H1 (cell line): ENCODE results near the gene SPEF2. TPM values are rescaled to one million over a fixed set of nuclear protein-coding genes. Genes with fewer than 3 reads are reported as not detected.

Experiments used
- EZH2 ChIP-seq: fragments of 200-600 bp; sonication (generic); IDR thresholded peaks from 2 replicates; pipeline ENCODE4 v1.7.1; 2012; ENCODE audit warnings: low read depth, mild to moderate bottlenecking, moderate library complexity, low read length, inconsistent platforms; ENCODE audit not compliant: severe bottlenecking
- SP1 ChIP-seq: IDR thresholded peaks from 2 replicates; pipeline ENCODE4 v1.6.1; 2011; ENCODE audit warnings: low read depth, low read length
- TAF1 ChIP-seq: IDR thresholded peaks from 2 replicates; pipeline ENCODE4 v1.6.1; 2011; ENCODE audit warnings: mild to moderate bottlenecking, low read depth, low read length
- polyA plus RNA-seq, 7 experiments: library from polyadenylated mRNA; depleted of rRNA in 3 of 7; stranded (reverse) in 5 of 7; unstranded in 2 of 7; fragments of >200 nt in 5 of 7; fragments of 200-250 nt in 2 of 7; gene quantifications; 1 replicate in 5 of 7; 2 replicates in 1 of 7; 4 replicates in 1 of 7; pipeline versions ENCODE4 v1.2.1 to v1.2.3, GENCODE V29; 2011 to 2013; ENCODE audit warnings: missing spikeins in 2 of 7, mixed read lengths in 2 of 7
- total RNA-seq: library from RNA; stranded (reverse); fragmentation: NEBNext Ultra II Directional; extraction: Animal tissue kit (Norgen Biotek cat#: 25700); gene quantifications from 2 replicates; pipeline ENCODE4 v1.2.1, GENCODE V29; 2021
- TF ChIP-seq, protein P1 (sequence below), 3 experiments: IDR thresholded peaks; 1 replicate in 2 of 3; 2 replicates in 1 of 3; pipeline versions ENCODE4 v1.5.1 to v1.6.1; 2011; ENCODE audit warnings: low read length in 3 of 3, mild to moderate bottlenecking in 3 of 3, inconsistent platforms in 2 of 3, low read depth in 1 of 3, moderate library complexity in 1 of 3; ENCODE audit not compliant: insufficient read depth in 1 of 3; ENCODE audit errors: control extremely low read depth in 1 of 3

Gene SPEF2
- total and polyA plus RNA-seq, 2 of the 8 experiments (the other 6 are each of a cell fraction or from before 2014, with no cell fraction given) = 0.14 to 0.73 TPM

DNA sequence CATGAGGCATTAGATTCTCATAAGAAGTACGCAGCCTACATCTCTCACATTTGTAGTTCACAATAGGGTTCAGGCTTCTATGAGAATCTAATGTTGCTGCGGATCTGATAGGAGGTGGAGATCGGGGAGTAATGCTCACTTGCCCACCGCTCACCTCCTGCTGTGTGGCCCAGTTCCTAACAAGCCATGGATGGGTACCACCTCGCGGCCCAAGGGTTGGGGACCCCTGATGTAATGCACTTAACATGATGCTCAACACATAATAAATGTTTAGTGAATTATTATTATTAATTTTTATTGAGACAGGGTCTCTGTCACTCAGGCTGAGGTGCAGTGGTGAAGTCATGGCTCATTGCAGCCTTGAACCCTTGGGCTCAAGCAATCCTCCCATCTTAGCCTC is 134.3 kb downstream of the SPEF2 start (continued):
- TF ChIP-seq, protein P1, sequence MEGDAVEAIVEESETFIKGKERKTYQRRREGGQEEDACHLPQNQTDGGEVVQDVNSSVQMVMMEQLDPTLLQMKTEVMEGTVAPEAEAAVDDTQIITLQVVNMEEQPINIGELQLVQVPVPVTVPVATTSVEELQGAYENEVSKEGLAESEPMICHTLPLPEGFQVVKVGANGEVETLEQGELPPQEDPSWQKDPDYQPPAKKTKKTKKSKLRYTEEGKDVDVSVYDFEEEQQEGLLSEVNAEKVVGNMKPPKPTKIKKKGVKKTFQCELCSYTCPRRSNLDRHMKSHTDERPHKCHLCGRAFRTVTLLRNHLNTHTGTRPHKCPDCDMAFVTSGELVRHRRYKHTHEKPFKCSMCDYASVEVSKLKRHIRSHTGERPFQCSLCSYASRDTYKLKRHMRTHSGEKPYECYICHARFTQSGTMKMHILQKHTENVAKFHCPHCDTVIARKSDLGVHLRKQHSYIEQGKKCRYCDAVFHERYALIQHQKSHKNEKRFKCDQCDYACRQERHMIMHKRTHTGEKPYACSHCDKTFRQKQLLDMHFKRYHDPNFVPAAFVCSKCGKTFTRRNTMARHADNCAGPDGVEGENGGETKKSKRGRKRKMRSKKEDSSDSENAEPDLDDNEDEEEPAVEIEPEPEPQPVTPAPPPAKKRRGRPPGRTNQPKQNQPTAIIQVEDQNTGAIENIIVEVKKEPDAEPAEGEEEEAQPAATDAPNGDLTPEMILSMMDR (IDR thresholded peaks at IDR 0.05; ENCODE audit: control extremely low read depth in 1 of 3, insufficient read depth in 1 of 3, low read depth in 1 of 3, low read length in 3 of 3) = no peak
- TF ChIP-seq SP1 (no peak), TAF1 (no peak), EZH2 (no peak)
